ENCODE results near the gene CCDC184. TPM values are rescaled to one million over a fixed set of nuclear protein-coding genes. Genes with fewer than 3 reads are reported as not detected.

Gene CCDC184
- total RNA-seq, 4 donors from 2014 or later, result 0.13 to 2.5 (median 0.39) TPM; not detected in 1

DNA sequence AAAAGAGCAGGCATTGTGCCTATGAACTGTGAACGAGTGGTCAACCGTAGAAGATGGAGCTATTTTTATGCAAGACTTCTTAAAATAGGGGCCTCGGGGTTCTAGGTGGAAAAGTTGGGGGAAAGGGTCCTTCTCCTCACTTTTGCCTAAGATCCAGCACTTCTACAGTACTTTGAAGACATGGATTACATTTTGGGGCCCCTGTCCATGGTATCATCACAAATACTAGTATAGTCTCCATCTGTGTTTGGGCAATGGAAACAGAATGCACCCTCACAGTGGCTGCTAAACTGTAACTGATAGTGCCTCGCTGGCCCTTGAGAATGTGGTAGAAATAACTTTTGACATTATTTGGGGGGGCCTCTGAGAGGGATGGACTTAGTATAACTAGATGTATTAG, 5.5 kb upstream of the CCDC184 start:
- Histone ChIP-seq H3K9me3 (no peaks in the 10 kb centered on the region), H3K27me3 (peaks cover 59% of the 10 kb centered on the region), H3K4me3 (no peak overlapping the region), H3K4me1 (peaks cover 0 to 8% (median 4%) of the 10 kb centered on the region in 3 donors), H3K36me3 (no peaks in the 10 kb centered on the region), H3K27ac (no peak overlapping the region)
- TF ChIP-seq POLR2AphosphoS5 (IDR thresholded peaks at IDR 0.05) (no peak), EP300 (IDR thresholded peaks at IDR 0.05) (no peak), POLR2A (IDR thresholded peaks at IDR 0.05) (no peak)
- TF ChIP-seq, protein P1, sequence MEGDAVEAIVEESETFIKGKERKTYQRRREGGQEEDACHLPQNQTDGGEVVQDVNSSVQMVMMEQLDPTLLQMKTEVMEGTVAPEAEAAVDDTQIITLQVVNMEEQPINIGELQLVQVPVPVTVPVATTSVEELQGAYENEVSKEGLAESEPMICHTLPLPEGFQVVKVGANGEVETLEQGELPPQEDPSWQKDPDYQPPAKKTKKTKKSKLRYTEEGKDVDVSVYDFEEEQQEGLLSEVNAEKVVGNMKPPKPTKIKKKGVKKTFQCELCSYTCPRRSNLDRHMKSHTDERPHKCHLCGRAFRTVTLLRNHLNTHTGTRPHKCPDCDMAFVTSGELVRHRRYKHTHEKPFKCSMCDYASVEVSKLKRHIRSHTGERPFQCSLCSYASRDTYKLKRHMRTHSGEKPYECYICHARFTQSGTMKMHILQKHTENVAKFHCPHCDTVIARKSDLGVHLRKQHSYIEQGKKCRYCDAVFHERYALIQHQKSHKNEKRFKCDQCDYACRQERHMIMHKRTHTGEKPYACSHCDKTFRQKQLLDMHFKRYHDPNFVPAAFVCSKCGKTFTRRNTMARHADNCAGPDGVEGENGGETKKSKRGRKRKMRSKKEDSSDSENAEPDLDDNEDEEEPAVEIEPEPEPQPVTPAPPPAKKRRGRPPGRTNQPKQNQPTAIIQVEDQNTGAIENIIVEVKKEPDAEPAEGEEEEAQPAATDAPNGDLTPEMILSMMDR (IDR thresholded peaks at IDR 0.05), result no peak
- ATAC-seq, result no peak
- 59 to 64% methylated on average over 4 of the region's 4 CpGs for WGBS, 2 donors (ENCODE audit: low coverage in 1 of 2)

DNA sequence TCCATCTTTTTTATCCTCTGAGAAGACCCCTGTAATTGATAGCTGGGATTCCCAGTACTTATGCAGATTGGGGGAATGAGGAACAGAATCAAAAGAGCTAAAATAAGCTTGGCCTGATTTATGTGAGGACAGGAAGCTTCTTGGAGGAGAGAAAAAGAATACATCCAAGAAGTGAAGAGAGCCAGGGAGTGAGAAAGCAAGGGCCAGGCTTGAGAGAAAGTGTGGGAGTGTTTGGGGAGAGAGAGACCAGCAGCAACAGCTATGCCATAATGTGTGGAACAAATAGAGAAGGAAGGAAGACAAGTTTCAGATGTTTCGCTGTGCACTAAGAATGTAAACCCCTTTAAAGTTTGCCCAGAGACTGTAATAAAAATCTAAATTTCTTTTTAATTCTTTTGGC, 4.0 kb upstream of the CCDC184 start:
- ATAC-seq, result no peak
- no peak overlapping the region for H3K4me3 ChIP-seq
- peaks cover 74% of the 10 kb centered on the region for H3K27me3 ChIP-seq
- TF ChIP-seq POLR2AphosphoS5 (IDR thresholded peaks at IDR 0.05), result no peak
- WGBS, 2 donors (ENCODE audit: low coverage in 1 of 2), result 62 to 88% methylated on average over 1 of the region's 1 CpG
- no peaks in the 10 kb centered on the region for H3K36me3 ChIP-seq
- peaks cover 0 to 23% (median 4%) of the 10 kb centered on the region in 3 donors for H3K4me1 ChIP-seq
- H3K27ac ChIP-seq, result no peak overlapping the region
- H3K9me3 ChIP-seq, result no peaks in the 10 kb centered on the region

DNA sequence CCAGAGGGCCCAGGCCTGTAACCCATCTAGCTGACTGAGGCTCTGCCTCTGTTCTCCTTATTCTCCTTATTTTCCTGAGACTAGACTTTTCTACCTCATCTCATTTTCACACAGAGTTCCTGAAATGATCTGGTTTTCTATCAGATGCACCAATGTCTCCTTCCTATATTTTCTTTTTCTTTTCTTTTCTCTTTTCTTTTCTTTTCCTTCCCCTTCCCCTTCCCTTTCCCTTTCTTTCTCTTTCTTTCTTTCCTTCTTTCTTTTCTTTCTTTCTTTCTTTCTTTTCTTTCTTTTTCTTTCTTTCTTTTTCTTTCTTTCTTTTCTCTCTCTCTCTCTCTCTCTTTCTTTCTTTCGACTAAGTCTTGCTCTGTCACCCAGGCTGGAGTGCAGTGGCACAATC, 3.0 kb upstream of the CCDC184 start:
- 86% methylated on average over 1 of the region's 1 CpG; no CpG with 5 or more reads in 1 of the 2 donors for WGBS, 2 donors (ENCODE audit: low coverage in 1 of 2)
- TF ChIP-seq, protein P1 (IDR thresholded peaks at IDR 0.05), result no peak
- TF ChIP-seq EP300 (IDR thresholded peaks at IDR 0.05) (no peak), POLR2AphosphoS5 (IDR thresholded peaks at IDR 0.05) (no peak), POLR2A (IDR thresholded peaks at IDR 0.05) (no peak)
- H3K27me3 ChIP-seq, result peaks cover 83% of the 10 kb centered on the region
- no peaks in the 10 kb centered on the region for H3K36me3 ChIP-seq
- H3K27ac ChIP-seq, result no peak overlapping the region
- ATAC-seq, result no peak
- peaks cover 0 to 32% (median 4%) of the 10 kb centered on the region in 3 donors for H3K4me1 ChIP-seq
- no peaks in the 10 kb centered on the region for H3K9me3 ChIP-seq
- H3K4me3 ChIP-seq, result no peak overlapping the region

- Histone ChIP-seq H3K27me3 (peaks cover 89% of the 10 kb centered on the region), H3K4me3 (no peak overlapping the region), H3K4me1 (peaks cover 0 to 33% (median 4%) of the 10 kb centered on the region in 3 donors), H3K27ac (no peak overlapping the region), H3K9me3 (no peaks in the 10 kb centered on the region), H3K36me3 (no peaks in the 10 kb centered on the region)
- TF ChIP-seq POLR2AphosphoS5 (IDR thresholded peaks at IDR 0.05), result no peak
- TF ChIP-seq EP300 (IDR thresholded peaks at IDR 0.05), result no peak
- no peak for TF ChIP-seq POLR2A (IDR thresholded peaks at IDR 0.05)
- TF ChIP-seq, protein P1 (IDR thresholded peaks at IDR 0.05), result no peak
- no peak for ATAC-seq
- 79 to 100% methylated on average over 1 to 2 of the region's 2 CpGs for WGBS, 2 donors (ENCODE audit: low coverage in 1 of 2)
Observed at GRCh38 chr12:48180857-48181495, 2.5 kb upstream of the CCDC184 start.

GRCh38 chr12:48182631-48183030, 813 bp upstream of the CCDC184 start:
- H3K4me1 ChIP-seq, result peaks cover 0 to 33% (median 4%) of the 10 kb centered on the region in 3 donors
- WGBS, 2 donors (ENCODE audit: low coverage in 1 of 2), result 8 to 10% methylated on average over 5 of the region's 7 CpGs
- ATAC-seq, result no peak
- H3K27me3 ChIP-seq, result peaks cover 86% of the 10 kb centered on the region
- no peaks in the 10 kb centered on the region for H3K9me3 ChIP-seq
- H3K27ac ChIP-seq, result peak overlapping the region in 3 of 4 donors; percentile 2 to 45 (median 37)
- H3K4me3 ChIP-seq, result peak overlapping the region in 1 of 2 donors; percentile 66
- no peak for TF ChIP-seq POLR2A (IDR thresholded peaks at IDR 0.05)
- TF ChIP-seq EP300 (IDR thresholded peaks at IDR 0.05), result no peak
- TF ChIP-seq POLR2AphosphoS5 (IDR thresholded peaks at IDR 0.05), result no peak
- TF ChIP-seq, protein P1 (IDR thresholded peaks at IDR 0.05), result no peak
- H3K36me3 ChIP-seq, result no peaks in the 10 kb centered on the region
